ENCODE results near the gene PRRG4. TPM values are rescaled to one million over a fixed set of nuclear protein-coding genes. Genes with fewer than 3 reads are reported as not detected.
"Not testable (repeated sequence)": the region's sequence is repeated elsewhere in the genome, so short reads cannot be mapped to it uniquely, and the experiment has no call there.

Gene PRRG4
- total RNA-seq, result under 1 TPM; 0.15 to 0.19 TPM

DNA sequence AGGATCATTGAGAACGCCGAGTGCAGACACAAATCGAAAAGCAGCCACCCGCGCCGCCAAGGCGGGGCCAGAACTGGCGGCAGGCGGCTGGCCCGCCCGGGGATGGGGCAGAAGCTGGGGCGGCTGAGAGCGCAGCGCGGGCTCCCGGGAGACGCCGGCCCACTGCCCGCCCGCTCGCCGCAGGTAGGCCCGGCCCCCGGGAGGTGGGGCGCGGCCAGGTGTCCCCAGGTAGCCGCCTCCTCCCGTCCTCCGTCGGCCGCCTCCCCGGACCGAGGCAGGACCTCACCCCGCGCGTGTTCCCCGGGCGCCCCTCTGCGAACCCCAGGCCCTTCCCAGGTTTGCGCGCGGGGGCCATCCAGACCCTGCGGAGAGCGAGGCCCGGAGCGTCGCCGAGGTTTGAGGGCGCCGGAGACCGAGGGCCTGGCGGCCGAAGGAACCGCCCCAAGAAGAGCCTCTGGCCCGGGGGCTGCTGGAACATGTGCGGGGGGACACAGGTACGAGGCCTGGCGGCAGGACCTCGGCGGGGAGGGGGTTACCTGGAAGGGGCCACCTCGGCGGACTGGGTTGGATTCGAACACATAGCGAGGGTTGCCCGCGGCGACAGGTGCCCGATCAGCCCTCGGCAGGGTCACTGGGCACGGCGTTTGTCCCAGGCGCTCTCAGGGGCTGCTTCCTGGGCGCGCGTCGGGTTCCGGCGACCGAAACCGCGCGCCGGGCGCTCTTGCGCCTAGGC, at the start of gene PRRG4:
Gene PRRG4 (plus strand): TSS at position 248 of the 733 bp plus-strand sequence. CDS start 603 bp downstream, outside the sequence.
- no peaks in the 10 kb centered on the region for H3K9me3 Mint-ChIP-seq
- H3K36me3 Mint-ChIP-seq (ENCODE audit: low read depth), result no peaks in the 10 kb centered on the region
- intact Hi-C loops (cut with micrococcal nuclease), result loop anchor here (1.0 to 2.0 kb wide), 3 partner anchors 9 to 211 kb away; partner anchors contain the start of gene QSER1
- DNase-seq, result peak; percentile 66
- no peak within 1 kb of the TSS for H3K27ac Mint-ChIP-seq
- CTCF ChIA-PET, result interaction anchor here (1.6 kb wide), 1 partner anchor 20 kb away, joined by 6 read pairs; no protein-coding TSS in a partner anchor
- peaks cover 6% of the 10 kb centered on the region for H3K4me1 Mint-ChIP-seq (ENCODE audit: low read depth)
- peak within 1 kb of the TSS; percentile 87 for H3K4me3 Mint-ChIP-seq
- H3K27me3 Mint-ChIP-seq (ENCODE audit: low read depth), result peaks cover 35% of the 10 kb centered on the region

DNA sequence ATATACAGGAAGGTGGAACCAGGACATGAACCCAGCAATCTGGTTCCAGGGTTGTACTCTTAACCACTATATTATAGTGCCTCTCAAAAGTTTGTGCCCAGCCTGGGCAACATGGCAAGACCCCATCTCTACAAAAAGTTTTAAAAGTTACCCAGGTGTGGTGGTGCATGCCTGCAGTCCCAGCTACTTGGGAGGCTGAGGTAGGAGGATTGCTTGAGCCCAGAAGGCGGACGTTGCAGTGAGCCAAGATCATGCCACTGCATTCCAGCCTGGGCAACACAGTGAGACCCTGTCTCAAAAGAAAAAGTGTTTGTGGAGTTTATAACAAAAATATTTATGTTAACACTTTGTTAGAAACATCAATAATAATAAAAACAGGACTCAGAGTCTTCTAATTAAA, 48.9 kb upstream of the PRRG4 start:
- H3K27me3 Mint-ChIP-seq (ENCODE audit: low read depth); H3K27ac Mint-ChIP-seq; H3K4me3 Mint-ChIP-seq; H3K9me3 Mint-ChIP-seq; H3K36me3 Mint-ChIP-seq (ENCODE audit: low read depth); H3K4me1 Mint-ChIP-seq (ENCODE audit: low read depth); CTCF ChIA-PET; DNase-seq; intact Hi-C loops (cut with micrococcal nuclease): not testable (repeated sequence)

DNA sequence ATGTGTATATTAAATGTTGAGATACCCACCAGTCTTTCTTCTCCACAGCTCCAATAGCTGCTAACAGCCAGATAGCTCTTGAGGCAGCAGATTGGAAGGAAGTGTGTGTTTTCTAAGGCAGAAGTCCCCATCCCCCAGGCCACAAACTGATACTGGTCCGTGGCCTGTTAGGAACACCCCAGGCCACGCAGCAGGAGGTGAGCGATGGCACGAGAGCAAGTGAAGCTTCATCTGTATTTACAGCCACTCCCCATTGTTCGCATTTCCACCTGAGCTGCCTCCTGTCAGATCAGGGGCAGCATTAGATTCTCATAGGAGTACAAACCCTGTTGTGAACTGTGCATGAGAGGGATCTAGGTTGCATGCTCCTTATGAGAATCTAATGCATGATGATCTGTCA, 48.0 kb upstream of the PRRG4 start:
- peaks cover under 1% of the 10 kb centered on the region for H3K27me3 Mint-ChIP-seq (ENCODE audit: low read depth)
- CTCF ChIA-PET, result no interaction called here
- H3K9me3 Mint-ChIP-seq, result no peaks in the 10 kb centered on the region
- no peaks in the 10 kb centered on the region for H3K36me3 Mint-ChIP-seq (ENCODE audit: low read depth)
- H3K4me3 Mint-ChIP-seq, result no peak overlapping the region
- DNase-seq, result no peak
- intact Hi-C loops (cut with micrococcal nuclease), result no loop called here
- H3K4me1 Mint-ChIP-seq (ENCODE audit: low read depth), result no peaks in the 10 kb centered on the region
- H3K27ac Mint-ChIP-seq, result no peak overlapping the region

DNA sequence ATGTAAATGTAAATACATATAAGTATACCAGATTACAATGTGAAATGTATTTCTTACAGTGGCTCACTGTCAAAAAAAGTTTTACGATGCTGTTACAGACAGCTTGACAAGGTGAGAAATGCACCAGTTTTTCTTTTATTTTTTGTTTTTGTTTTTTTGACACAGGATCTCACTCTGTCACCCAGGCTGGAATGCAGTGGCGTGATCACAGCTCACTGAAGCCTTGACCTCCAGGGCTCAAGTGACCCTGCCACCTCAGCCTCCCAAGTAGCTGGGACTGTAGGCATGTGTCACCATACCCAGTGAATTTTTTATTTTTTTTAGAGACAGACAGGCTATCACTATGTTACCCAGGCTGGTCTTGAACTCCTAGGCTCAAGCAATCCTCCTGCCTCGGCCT, 44.5 kb upstream of the PRRG4 start:
- H3K36me3 Mint-ChIP-seq (ENCODE audit: low read depth), result no peaks in the 10 kb centered on the region
- peaks cover 6% of the 10 kb centered on the region for H3K27me3 Mint-ChIP-seq (ENCODE audit: low read depth)
- no peak overlapping the region for H3K4me3 Mint-ChIP-seq
- no peaks in the 10 kb centered on the region for H3K4me1 Mint-ChIP-seq (ENCODE audit: low read depth)
- CTCF ChIA-PET, result interaction anchor here (0.7 kb wide), 1 partner anchor 192 kb away, joined by 3 read pairs; no protein-coding TSS in a partner anchor
- no peak for DNase-seq
- H3K27ac Mint-ChIP-seq, result no peak overlapping the region
- intact Hi-C loops (cut with micrococcal nuclease), result no loop called here
- H3K9me3 Mint-ChIP-seq, result no peaks in the 10 kb centered on the region

DNA sequence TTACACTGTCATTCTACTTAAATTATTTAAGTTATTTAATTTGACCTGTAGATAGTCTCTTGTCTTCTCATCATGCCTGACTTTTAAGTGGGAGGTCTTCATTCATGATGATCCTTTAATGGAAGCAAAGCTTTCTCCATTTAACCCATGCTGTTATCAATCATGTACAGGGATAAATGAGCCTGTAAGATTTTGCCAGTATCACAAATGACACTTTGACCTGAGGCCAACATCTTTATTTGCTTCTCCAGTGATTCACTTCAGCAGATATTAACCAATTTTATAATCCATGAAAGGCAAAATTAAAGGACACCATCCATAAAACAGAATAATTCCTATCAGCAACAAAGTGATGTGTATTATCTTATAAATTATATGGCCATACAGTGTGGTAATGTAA, 42.9 kb upstream of the PRRG4 start:
- no peaks in the 10 kb centered on the region for H3K4me1 Mint-ChIP-seq (ENCODE audit: low read depth)
- no peak overlapping the region for H3K4me3 Mint-ChIP-seq
- peaks cover 6% of the 10 kb centered on the region for H3K27me3 Mint-ChIP-seq (ENCODE audit: low read depth)
- DNase-seq, result no peak
- intact Hi-C loops (cut with micrococcal nuclease), result no loop called here
- no peak overlapping the region for H3K27ac Mint-ChIP-seq
- no peaks in the 10 kb centered on the region for H3K36me3 Mint-ChIP-seq (ENCODE audit: low read depth)
- H3K9me3 Mint-ChIP-seq, result no peaks in the 10 kb centered on the region
- CTCF ChIA-PET, result no interaction called here

DNA sequence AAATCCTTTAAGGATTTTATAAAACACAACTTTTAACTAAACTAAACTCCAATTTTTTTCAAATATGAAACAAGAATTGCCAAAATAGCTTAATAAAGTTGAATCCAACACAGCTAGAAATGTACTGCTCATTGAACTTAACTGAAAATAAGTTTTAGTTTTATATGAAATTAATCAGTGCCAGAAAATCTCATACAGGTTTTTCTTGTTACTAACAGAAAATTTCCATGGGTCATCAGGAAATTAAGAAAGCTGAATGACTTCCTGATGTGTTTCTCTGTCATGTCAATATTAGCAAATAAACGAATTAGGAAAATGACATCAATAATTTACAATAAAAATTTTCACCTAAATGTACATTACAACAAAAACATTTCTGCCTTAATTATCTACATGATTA, 38.8 kb upstream of the PRRG4 start:
- no peak for DNase-seq
- intact Hi-C loops (cut with micrococcal nuclease), result loop anchor here (5.0 to 10.0 kb wide), 3 partner anchors 39 to 356 kb away; partner anchors contain the start of gene WT1
- Mint-ChIP-seq H3K27me3 (ENCODE audit: low read depth) (peaks cover 6% of the 10 kb centered on the region), H3K27ac (no peak overlapping the region), H3K4me3 (no peak overlapping the region), H3K9me3 (no peaks in the 10 kb centered on the region), H3K4me1 (ENCODE audit: low read depth) (peaks cover 9% of the 10 kb centered on the region), H3K36me3 (ENCODE audit: low read depth) (no peaks in the 10 kb centered on the region)
- CTCF ChIA-PET, result interaction anchor here (1.3 to 1.8 kb wide), 3 partner anchors 30 to 468 kb away, joined by 3 to 8 read pairs (median 6); no protein-coding TSS in a partner anchor

DNA sequence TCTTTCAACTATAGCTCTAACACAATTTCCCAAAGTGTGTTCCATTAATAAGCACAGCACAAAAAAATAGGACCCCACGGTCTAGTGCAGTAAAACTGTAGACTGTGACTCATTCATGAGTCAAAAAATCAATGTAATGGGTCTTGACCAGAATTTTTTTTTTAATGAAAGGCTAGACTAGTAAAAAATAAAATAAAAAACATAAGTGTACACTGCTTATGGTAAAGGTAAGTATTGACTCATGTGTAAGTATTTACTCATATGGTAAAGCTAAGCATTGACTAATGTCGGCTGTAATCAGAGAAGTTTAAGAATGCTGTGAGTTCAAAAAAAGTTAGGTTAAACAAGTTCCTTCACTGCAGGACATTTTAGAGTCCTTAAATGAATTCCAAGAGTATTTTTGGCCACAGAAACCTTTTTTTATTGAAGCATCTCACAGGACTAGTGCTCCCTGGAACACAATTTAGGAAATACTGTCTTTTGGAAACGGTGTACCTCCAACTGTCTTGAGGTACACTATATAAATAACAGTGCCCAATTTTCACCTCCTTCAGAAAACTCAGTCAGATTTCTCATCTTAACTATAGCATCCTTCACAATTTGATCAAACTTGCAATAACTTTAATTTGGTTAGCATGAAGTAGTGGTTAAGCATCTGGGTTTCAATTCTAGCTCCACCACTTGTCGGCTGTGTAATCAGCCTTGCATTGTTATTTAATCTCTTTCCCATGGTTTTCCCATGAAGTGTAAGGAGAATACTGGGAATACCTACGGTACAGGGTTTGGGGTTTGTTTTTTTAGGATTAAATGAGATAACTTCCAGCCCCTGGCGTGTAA, 37.4 kb upstream of the PRRG4 start:
- Mint-ChIP-seq H3K9me3 (no peaks in the 10 kb centered on the region), H3K27ac (no peak overlapping the region), H3K4me3 (no peak overlapping the region), H3K36me3 (ENCODE audit: low read depth) (no peaks in the 10 kb centered on the region), H3K4me1 (ENCODE audit: low read depth) (peaks cover 9% of the 10 kb centered on the region), H3K27me3 (ENCODE audit: low read depth) (peaks cover 4% of the 10 kb centered on the region)
- intact Hi-C loops (cut with micrococcal nuclease), result loop anchor here (1.0 to 10.0 kb wide), 5 partner anchors 40 to 469 kb away; partner anchors contain the start of gene WT1
- DNase-seq, result no peak
- CTCF ChIA-PET, result interaction anchor here (0.7 to 1.8 kb wide), 13 partner anchors 14 to 470 kb away, joined by 3 to 8 read pairs (median 3); no protein-coding TSS in a partner anchor

DNA sequence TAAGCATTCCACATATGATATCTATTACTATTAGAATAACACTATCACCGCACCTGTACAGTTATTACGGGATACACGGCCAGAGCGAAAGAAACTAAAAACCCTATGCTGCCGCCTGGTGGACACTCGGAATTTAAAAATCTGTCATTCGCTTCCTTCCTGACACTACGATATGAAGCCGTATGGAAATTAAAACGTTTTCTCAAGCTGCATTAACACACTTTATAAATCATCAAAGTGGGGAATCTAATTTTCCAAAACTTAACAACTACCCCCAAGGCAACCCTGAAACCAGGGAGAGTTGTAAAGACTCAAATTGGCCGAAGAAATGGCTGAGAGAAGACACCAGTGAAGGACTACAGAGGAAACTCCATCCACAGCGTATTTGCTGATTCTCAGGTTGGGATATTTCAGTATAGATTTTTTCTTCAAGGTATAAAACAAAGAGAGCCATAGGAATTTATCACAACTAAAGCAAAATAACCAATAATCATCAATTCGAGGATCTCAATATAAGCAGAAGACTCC, 36.7 kb upstream of the PRRG4 start:
- intact Hi-C loops (cut with micrococcal nuclease), result loop anchor here (1.0 to 10.0 kb wide), 7 partner anchors 41 to 470 kb away; partner anchors contain the start of gene WT1
- Mint-ChIP-seq H3K4me3 (no peak overlapping the region), H3K36me3 (ENCODE audit: low read depth) (no peaks in the 10 kb centered on the region), H3K4me1 (ENCODE audit: low read depth) (peaks cover 9% of the 10 kb centered on the region), H3K9me3 (no peaks in the 10 kb centered on the region), H3K27ac (no peak overlapping the region), H3K27me3 (ENCODE audit: low read depth) (peaks cover 1% of the 10 kb centered on the region)
- peak; percentile 84 for DNase-seq
- CTCF ChIA-PET, result interaction anchor here (0.7 to 1.7 kb wide), 8 partner anchors 9 to 417 kb away, joined by 3 to 6 read pairs (median 4); no protein-coding TSS in a partner anchor

DNA sequence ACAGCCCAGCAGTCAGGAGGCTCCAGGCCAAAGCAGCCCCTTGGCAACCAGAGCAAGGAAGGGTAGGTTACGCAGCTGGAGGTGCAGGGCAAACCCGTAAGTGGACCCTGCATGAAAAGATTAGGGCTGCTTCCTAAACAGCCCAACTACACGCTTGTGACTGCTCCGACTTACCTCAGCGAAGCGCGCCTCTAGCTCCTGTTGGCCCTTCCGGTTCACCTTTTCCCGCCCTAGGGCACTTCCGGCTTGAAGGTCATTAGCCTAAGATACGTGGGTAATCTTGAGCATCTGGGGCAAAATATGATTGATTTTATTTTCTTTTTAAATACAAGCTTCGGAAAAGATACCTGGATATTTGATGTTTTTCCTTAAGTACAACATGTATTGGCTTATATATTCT, 35.3 kb upstream of the PRRG4 start, which contains the start of gene CCDC73:
Gene CCDC73 (minus strand): TSS at position 224 of the 400 bp plus-strand sequence. CDS start 34,419 bp downstream, outside the sequence.
- H3K27ac Mint-ChIP-seq, result no peak within 1 kb of the TSS
- peaks cover 9% of the 10 kb centered on the region for H3K4me1 Mint-ChIP-seq (ENCODE audit: low read depth)
- no peak within 1 kb of the TSS for H3K4me3 Mint-ChIP-seq
- H3K36me3 Mint-ChIP-seq (ENCODE audit: low read depth), result no peaks in the 10 kb centered on the region
- CTCF ChIA-PET, result interaction anchor here (0.8 kb wide), 1 partner anchor 471 kb away, joined by 4 read pairs; no protein-coding TSS in a partner anchor
- DNase-seq, result no peak
- intact Hi-C loops (cut with micrococcal nuclease), result loop anchor here (5.0 to 10.0 kb wide), 3 partner anchors 42 to 360 kb away; partner anchors contain the start of gene WT1
- H3K27me3 Mint-ChIP-seq (ENCODE audit: low read depth), result no peaks in the 10 kb centered on the region
- no peaks in the 10 kb centered on the region for H3K9me3 Mint-ChIP-seq

DNA sequence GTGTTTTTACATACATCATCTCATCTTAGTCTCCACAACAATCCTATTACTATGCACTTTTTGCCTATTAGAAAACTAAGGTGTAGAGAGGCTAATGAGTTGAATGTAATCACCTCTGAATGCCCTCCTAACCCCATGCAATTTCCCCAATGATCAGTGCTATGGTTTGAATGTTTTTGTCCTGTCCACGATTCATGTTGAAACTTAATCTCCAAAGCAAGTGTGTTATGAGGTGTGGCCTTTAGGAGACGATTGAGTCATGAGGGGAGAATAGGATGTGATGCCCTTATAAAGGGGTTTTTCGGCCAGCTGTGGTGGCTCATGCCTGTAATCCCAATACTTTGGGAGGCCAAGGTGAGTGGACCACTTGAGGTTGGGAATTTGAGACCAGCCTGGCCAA, 33.3 kb upstream of the PRRG4 start:
- no peaks in the 10 kb centered on the region for H3K36me3 Mint-ChIP-seq (ENCODE audit: low read depth)
- peaks cover 9% of the 10 kb centered on the region for H3K4me1 Mint-ChIP-seq (ENCODE audit: low read depth)
- no peak overlapping the region for H3K27ac Mint-ChIP-seq
- DNase-seq, result no peak
- intact Hi-C loops (cut with micrococcal nuclease), result loop anchor here (10.0 kb wide), 1 partner anchor 362 kb away; the partner anchor contains the start of gene WT1
- H3K4me3 Mint-ChIP-seq, result no peak overlapping the region
- CTCF ChIA-PET, result interaction anchor here (0.5 to 0.7 kb wide), 3 partner anchors 10 to 268 kb away, joined by 3 read pairs; no protein-coding TSS in a partner anchor
- H3K9me3 Mint-ChIP-seq, result no peaks in the 10 kb centered on the region
- no peaks in the 10 kb centered on the region for H3K27me3 Mint-ChIP-seq (ENCODE audit: low read depth)

DNA sequence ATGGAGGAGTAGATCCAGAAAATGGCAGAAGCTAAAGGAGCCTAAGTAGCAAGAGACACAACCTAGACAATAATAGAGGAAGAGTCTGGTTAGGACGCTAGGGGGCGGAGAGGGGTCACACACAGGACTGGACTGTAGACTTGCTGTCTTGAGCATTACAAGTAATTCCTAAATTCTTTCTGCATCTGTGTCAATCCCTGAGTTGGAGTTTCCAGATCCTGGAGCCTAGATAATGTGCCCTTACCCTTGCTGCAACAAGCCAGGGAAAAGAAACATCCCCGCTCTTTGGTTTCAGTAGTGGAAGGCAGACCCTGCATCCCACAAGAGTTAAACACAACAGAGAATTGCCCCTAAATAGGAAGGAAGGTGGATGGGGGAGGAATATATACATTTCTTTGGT, 20.4 kb upstream of the PRRG4 start:
- no peaks in the 10 kb centered on the region for H3K27me3 Mint-ChIP-seq (ENCODE audit: low read depth)
- H3K27ac Mint-ChIP-seq, result no peak overlapping the region
- peak; percentile 87 for DNase-seq
- intact Hi-C loops (cut with micrococcal nuclease), result loop anchor here (1.0 kb wide), 3 partner anchors 84 to 256 kb away; no protein-coding TSS in a partner anchor
- CTCF ChIA-PET, result interaction anchor here (0.6 to 1.8 kb wide), 29 partner anchors 9 to 1250 kb away, joined by 3 to 18 read pairs (median 3); partner anchors contain the start of genes DEPDC7 and PRRG4
- no peaks in the 10 kb centered on the region for H3K36me3 Mint-ChIP-seq (ENCODE audit: low read depth)
- no peaks in the 10 kb centered on the region for H3K9me3 Mint-ChIP-seq
- no peaks in the 10 kb centered on the region for H3K4me1 Mint-ChIP-seq (ENCODE audit: low read depth)
- no peak overlapping the region for H3K4me3 Mint-ChIP-seq
